GM18517 (cell line): ENCODE data around the gene MTOR.
"Not testable (repeated sequence)": the region's sequence is repeated elsewhere in the genome, so short reads cannot be mapped to it uniquely, and the experiment has no call there.

Experiments
- ATAC-seq: cut with Tn5 transposase; IDR thresholded peaks from one replicate; pipeline ENCODE4 v1.9.1; 2021; ENCODE audit warnings: mild to moderate bottlenecking, moderate library complexity; ENCODE audit not compliant: unreplicated experiment

MTOR gene

GRCh38 chr1:11281518-11282331, 19.4 kb upstream of the MTOR start:
- no peak for ATAC-seq

- no peak for ATAC-seq
Measured at GRCh38 chr1:11280719-11281376, 18.5 kb upstream of the MTOR start.

- ATAC-seq: no peak
Measured at GRCh38 chr1:11279630-11280029, 17.3 kb upstream of the MTOR start.

- no peak for ATAC-seq
Measured at GRCh38 chr1:11279152-11279551, 16.8 kb upstream of the MTOR start.

GRCh38 chr1:11273595-11274234, 11.4 kb upstream of the MTOR start:
- no peak for ATAC-seq

- peak; percentile 78 for ATAC-seq
Measured at GRCh38 chr1:11272832-11273594, 10.7 kb upstream of the MTOR start, which contains the start of gene UBIAD1. TSS of gene UBIAD1 (plus strand) at chr1:11273198. CDS start at chr1:11273532, 334 bp downstream.

GRCh38 chr1:11272544-11272831, 10.1 kb upstream of the MTOR start:
- no peak for ATAC-seq

GRCh38 chr1:11267350-11268337, 5.3 kb upstream of the MTOR start:
- ATAC-seq: not testable (repeated sequence)

GRCh38 chr1:11266268-11267074, 4.1 kb upstream of the MTOR start:
- no peak for ATAC-seq

GRCh38 chr1:11256299-11256698, 6.1 kb downstream of the MTOR start:
- ATAC-seq: no peak

DNA sequence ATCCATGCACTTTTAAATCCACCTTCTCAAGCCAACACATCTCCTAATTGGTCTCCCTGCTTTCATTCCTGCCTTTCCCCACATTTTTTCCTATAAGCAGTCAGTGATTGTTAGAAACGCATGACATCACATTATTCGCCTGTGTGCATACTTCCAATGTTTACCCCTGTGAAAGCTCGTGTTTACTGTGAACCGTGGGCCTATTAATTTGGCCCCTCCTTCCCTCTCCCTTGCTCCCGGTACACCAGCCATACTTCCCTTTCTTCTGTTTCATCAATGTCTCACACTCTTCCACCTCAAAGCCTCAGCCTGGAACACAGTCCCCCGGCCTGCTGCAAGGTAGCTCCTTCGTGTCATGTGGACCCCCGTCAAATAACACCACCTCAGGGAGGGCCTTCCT, 9.1 kb downstream of the MTOR start:
- no peak for ATAC-seq

DNA sequence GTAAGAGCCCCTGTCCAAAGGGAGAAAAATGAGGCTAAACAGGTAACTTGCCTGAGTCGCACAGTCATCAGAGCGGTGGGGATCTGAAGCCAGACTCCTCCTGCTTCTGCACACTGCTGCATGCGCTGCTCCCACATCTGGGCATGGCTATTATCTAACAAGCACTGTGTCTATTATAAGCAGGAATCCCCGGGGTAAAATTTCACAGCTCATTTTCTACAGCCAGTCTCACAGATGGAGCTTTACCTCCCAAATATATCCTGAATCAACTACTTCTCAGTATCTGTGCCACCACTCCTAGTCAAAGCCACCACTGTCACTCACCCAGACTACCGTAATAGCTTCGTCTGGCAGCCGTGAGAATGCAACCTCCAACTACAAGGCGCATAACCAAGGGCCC, 9.8 kb downstream of the MTOR start:
- no peak for ATAC-seq

DNA sequence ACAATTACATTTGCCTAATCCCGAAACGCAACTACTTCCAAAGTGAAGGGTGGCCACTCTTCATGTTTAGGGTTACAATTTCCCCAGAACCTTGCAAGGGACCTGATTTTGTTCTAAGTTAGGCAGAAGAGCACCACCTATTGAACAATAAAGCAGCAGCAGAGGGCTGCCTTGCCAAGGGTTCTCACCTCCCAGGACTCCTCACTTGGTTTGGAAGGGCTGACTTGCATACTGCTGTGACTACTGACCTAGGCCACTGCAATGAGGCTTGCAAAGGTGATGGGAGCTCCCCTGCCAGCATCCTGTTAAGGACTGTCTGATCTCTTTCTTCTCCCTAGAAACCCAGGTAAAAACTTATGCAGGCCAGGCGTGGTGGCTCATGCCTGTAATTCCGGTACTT, 14.2 kb downstream of the MTOR start:
- ATAC-seq: no peak

DNA sequence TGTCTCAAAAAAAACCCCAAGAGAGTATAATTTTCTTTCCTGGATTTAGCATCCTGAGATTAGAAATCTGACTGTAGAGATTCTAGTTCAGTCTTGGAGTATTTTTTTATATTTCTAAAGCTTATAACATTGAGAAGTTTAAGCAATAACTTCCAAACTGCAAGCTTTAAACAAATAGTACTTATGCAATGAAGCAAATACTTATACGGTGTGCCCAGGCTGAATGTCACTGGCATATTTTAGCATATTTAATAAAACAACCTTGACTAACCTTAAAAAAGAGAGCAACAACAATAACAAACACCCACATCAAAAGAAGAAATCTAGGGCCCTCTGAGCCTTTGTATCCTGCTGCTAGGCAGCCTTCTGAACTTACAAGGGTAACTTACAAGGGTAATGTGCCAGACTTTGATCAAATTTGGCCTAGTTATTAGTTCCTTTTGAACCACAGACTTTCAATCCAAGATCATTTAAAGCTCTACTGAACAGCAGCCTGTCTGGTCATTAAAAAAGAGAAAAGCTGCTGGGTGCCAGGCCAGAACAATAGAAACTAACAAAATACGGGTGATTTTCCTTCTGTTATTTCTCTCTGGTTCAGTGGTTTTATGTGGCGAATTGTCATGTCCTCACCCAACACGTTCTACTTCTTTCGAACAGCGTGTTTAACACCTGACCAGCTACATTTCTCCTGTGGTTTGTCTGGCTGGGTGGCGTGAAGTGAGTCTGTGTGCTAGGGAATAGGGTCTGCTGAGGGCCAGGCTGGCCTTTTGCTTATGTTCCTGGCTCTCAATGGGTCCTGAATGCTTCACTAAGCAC, 16.2 kb downstream of the MTOR start:
- no peak for ATAC-seq

- ATAC-seq: no peak
Measured at GRCh38 chr1:11245248-11245647, 17.1 kb downstream of the MTOR start.

DNA sequence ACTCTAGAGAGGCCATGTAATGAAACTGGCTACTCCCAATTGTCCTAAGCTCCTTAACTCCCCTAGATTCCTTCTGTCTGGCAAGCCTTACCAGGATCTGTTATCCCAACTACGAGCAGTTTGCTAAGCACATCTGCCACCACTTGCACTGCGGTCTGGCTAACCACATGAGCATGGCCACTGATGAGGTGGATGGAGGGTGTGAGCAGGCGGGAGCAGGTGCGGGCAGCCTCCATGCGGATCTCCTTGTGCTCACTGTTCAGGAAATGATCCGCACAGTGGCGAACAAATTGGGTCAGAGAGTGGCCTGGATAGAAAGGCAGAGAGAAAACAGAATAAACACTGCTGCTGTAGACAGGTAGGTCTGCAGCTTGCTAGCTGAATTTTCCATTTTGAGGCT, 24.0 kb downstream of the MTOR start:
- ATAC-seq: no peak

GRCh38 chr1:11237356-11237755, 25.0 kb downstream of the MTOR start:
- ATAC-seq: no peak

DNA sequence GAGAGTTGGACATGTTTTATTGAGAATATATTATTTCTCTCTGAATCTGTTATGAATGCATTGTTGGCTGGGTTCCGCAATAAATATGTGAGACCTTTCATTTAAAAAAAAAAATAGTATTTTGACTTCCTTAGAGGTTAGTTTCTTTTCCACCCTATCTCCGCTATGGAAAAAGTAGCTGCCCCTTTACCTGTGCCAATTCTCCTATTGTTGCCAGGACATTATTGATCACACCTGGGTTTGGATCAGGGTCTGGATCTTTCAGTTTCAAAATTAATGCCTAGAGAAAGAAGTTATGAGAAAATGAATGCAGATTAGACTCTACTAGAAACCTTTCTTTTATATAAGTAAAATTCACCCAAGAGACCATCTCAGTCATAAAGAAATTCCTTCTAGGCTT, 29.1 kb downstream of the MTOR start:
- no peak for ATAC-seq

DNA sequence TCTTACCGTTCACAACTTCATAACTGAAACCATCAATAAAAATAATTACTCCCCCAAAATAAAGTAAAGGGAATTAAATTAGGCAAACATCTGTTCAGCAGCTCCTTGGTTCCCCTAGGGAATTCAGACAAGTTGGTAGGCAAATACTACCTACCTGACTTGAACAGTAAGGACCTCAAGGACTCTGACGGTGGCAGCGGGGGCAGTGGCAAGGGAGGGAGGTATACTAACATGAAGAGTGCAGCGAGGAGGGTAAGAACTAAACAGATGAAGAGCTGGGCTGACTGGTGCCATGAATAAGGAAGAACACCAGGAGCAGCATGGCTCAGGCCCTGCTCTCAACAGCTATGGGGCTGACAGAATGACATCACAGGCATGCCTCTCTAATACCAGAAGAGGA, 33.1 kb downstream of the MTOR start:
- no peak for ATAC-seq
